Gastroesophageal sphincter (tissue), 3 donors: Measurements from ENCODE around the gene PRIM2.

Experiments used
- CTCF ChIP-seq, 4 experiments: fragments of 200-600 bp in 2 of 4; fragments of 450-650 bp in 2 of 4; sonication (generic) in 1 of 4; IDR thresholded peaks; one replicate each; pipeline ENCODE4 v1.5.1; 2017 to 2019; ENCODE audit warnings: antibody characterized with exemption in 4 of 4, mild to moderate bottlenecking in 2 of 4, moderate library complexity in 2 of 4
- EP300 ChIP-seq: sonication (generic); formaldehyde crosslinking; IDR thresholded peaks from one replicate; pipeline ENCODE4 v1.6.1; 2017; ENCODE audit warnings: antibody characterized with exemption, mild to moderate bottlenecking
- POLR2A ChIP-seq, 2 donors: fragments of 450-650 bp; IDR thresholded peaks; one replicate each; pipeline ENCODE4 v1.6.1; 2017; ENCODE audit warnings: antibody characterized with exemption in 2 of 2, mild to moderate bottlenecking in 2 of 2, moderate library complexity in 1 of 2
- POLR2AphosphoS5 ChIP-seq: sonication (generic); formaldehyde crosslinking; IDR thresholded peaks from one replicate; pipeline ENCODE4 v1.6.1; 2017; ENCODE audit warnings: antibody characterized with exemption

GRCh38 chr6:57305107-57305506 lies 12.3 kb upstream of the PRIM2 start:
- TF ChIP-seq CTCF (IDR thresholded peaks at IDR 0.05) (no peak), POLR2AphosphoS5 (peak; percentile 59), POLR2A (IDR thresholded peaks at IDR 0.05) (no peak), EP300 (no peak)
